ENCODE measurements around the gene SCN5A. TPM values are rescaled to one million over a fixed set of nuclear protein-coding genes. Genes with fewer than 3 reads are reported as not detected.

SCN5A gene
- total RNA-seq, 1 experiment from 2014 or later: 0.69 TPM

DNA sequence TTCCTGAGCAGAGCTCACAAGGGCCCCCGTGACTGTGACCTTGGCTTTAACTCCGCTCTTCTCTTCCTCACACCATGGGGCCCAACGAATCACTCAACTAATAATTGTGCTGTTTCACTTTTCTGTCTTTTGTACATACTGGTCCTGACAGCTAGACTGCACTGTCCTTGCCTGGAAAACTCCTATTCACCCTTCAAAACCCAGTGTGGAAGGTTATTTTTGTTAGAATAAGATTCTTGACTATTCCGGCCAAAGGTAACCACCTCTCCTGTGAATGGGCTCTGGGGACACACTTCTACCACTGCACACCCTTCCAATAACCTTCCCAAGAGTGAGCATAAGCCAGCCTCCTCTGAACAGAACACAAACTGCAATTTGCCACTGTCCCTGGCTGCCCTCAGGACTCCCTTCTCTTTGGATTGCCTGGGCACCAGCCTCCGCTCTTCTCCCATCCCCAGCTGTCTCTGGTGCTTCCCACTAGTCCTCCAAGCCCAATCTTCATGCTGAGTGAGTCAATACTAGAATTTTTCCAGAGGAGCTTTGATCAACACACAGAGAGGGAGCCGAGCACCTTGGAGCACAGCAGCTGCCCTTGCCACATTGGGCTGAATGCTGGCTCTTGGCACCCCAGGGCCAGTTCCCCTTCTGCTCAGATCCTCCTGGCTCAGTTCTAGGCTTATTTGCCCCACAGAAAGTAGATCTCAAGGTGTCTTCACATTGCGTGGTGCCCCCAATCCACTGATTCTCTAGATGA lies 2.1 kb downstream of the SCN5A start:
- TF ChIP-seq, protein P1, sequence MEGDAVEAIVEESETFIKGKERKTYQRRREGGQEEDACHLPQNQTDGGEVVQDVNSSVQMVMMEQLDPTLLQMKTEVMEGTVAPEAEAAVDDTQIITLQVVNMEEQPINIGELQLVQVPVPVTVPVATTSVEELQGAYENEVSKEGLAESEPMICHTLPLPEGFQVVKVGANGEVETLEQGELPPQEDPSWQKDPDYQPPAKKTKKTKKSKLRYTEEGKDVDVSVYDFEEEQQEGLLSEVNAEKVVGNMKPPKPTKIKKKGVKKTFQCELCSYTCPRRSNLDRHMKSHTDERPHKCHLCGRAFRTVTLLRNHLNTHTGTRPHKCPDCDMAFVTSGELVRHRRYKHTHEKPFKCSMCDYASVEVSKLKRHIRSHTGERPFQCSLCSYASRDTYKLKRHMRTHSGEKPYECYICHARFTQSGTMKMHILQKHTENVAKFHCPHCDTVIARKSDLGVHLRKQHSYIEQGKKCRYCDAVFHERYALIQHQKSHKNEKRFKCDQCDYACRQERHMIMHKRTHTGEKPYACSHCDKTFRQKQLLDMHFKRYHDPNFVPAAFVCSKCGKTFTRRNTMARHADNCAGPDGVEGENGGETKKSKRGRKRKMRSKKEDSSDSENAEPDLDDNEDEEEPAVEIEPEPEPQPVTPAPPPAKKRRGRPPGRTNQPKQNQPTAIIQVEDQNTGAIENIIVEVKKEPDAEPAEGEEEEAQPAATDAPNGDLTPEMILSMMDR (IDR thresholded peaks at IDR 0.05): no peak
- no peak for TF ChIP-seq SIN3A (IDR thresholded peaks at IDR 0.05; ENCODE audit: borderline replicate concordance, insufficient read depth, low read depth, low read length)
- TF ChIP-seq TCF7L2 (IDR thresholded peaks at IDR 0.05; ENCODE audit: low read depth, low read length): no peak
- no peak for TF ChIP-seq POLR2AphosphoS5 (IDR thresholded peaks at IDR 0.05; ENCODE audit: low read depth, low read length)
- TF ChIP-seq, protein P2, sequence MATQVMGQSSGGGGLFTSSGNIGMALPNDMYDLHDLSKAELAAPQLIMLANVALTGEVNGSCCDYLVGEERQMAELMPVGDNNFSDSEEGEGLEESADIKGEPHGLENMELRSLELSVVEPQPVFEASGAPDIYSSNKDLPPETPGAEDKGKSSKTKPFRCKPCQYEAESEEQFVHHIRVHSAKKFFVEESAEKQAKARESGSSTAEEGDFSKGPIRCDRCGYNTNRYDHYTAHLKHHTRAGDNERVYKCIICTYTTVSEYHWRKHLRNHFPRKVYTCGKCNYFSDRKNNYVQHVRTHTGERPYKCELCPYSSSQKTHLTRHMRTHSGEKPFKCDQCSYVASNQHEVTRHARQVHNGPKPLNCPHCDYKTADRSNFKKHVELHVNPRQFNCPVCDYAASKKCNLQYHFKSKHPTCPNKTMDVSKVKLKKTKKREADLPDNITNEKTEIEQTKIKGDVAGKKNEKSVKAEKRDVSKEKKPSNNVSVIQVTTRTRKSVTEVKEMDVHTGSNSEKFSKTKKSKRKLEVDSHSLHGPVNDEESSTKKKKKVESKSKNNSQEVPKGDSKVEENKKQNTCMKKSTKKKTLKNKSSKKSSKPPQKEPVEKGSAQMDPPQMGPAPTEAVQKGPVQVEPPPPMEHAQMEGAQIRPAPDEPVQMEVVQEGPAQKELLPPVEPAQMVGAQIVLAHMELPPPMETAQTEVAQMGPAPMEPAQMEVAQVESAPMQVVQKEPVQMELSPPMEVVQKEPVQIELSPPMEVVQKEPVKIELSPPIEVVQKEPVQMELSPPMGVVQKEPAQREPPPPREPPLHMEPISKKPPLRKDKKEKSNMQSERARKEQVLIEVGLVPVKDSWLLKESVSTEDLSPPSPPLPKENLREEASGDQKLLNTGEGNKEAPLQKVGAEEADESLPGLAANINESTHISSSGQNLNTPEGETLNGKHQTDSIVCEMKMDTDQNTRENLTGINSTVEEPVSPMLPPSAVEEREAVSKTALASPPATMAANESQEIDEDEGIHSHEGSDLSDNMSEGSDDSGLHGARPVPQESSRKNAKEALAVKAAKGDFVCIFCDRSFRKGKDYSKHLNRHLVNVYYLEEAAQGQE (IDR thresholded peaks at IDR 0.05; ENCODE audit: insufficient read depth in 1 of 2, low read depth in 2 of 2, low read length in 1 of 2): no peak
- BruUV-seq (replicated peaks): no TSS peak
- Histone ChIP-seq H3K36me3 (ENCODE audit: control insufficient read depth, insufficient read depth, low read length) (no peaks in the 10 kb centered on the region; the same call in 1 of the 2 replicates), H3K4me1 (ENCODE audit: control insufficient read depth, insufficient read depth, low read length) (no peaks in the 10 kb centered on the region), H3K27me3 (ENCODE audit: control insufficient read depth, insufficient read depth, low read length) (peaks cover 2% of the 10 kb centered on the region; the same call in 1 of the 2 replicates), H3K27ac (ENCODE audit: low read length) (no peak overlapping the region), H3K9me3 (ENCODE audit: control insufficient read depth, insufficient read depth, low read depth, low read length) (no peaks in the 10 kb centered on the region), H3K4me3 (ENCODE audit: low read depth in 2 of 2, low read length in 2 of 2) (no peak overlapping the region)
- ChIA-PET CTCF (no interaction called here), POLR2A (no interaction called here)
- intact Hi-C loops (cut with micrococcal nuclease; ENCODE audit: unreplicated experiment) (no loop called here), in situ Hi-C loops (cut with HindIII; ENCODE audit: low pct_unique_long_range_greater_than_20kb, low sequenced_read_pairs) (no loop called here)
- no peak for DNase-seq (ENCODE audit: low read depth, low spot score)
- ATAC-seq: no peak

DNA sequence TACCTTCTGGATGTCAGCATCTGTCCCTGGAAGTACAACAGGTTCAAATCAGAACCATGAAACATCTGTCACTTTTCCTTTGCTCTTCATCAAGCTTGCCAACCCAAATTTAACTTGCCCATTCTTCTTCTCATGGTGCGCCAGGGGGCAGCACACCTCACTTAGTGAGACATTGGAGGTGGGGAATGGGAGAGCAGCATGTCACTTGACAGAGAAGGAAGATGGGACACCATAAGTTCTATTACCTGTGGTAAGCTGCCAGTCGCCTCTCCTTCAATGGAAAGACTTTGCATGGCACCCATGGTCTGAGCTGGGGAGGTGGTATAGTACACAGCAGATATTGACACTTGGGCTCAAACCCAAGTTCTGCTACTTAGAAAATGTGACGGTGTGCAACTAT lies 2.9 kb downstream of the SCN5A start:
- Histone ChIP-seq H3K27ac (ENCODE audit: low read length) (no peak overlapping the region), H3K4me1 (ENCODE audit: control insufficient read depth, insufficient read depth, low read length) (no peaks in the 10 kb centered on the region), H3K4me3 (ENCODE audit: low read depth in 2 of 2, low read length in 2 of 2) (no peak overlapping the region), H3K9me3 (ENCODE audit: control insufficient read depth, insufficient read depth, low read depth, low read length) (no peaks in the 10 kb centered on the region), H3K36me3 (ENCODE audit: control insufficient read depth, insufficient read depth, low read length) (no peaks in the 10 kb centered on the region; the same call in 1 of the 2 replicates), H3K27me3 (ENCODE audit: control insufficient read depth, insufficient read depth, low read length) (no peaks in the 10 kb centered on the region)
- ATAC-seq (no peak), DNase-seq (ENCODE audit: low read depth, low spot score) (no peak)
- POLR2A ChIA-PET: no interaction called here
- in situ Hi-C loops (cut with HindIII; ENCODE audit: low pct_unique_long_range_greater_than_20kb, low sequenced_read_pairs): no loop called here
- TF ChIP-seq POLR2AphosphoS5 (IDR thresholded peaks at IDR 0.05; ENCODE audit: low read depth, low read length): no peak
- no peak for TF ChIP-seq TCF7L2 (IDR thresholded peaks at IDR 0.05; ENCODE audit: low read depth, low read length)
- TF ChIP-seq, protein P1 (IDR thresholded peaks at IDR 0.05): peak; percentile 61
- TF ChIP-seq, protein P2 (IDR thresholded peaks at IDR 0.05; ENCODE audit: insufficient read depth in 1 of 2, low read depth in 2 of 2, low read length in 1 of 2): no peak
- TF ChIP-seq SIN3A (IDR thresholded peaks at IDR 0.05; ENCODE audit: borderline replicate concordance, insufficient read depth, low read depth, low read length): no peak
- intact Hi-C loops (cut with micrococcal nuclease; ENCODE audit: unreplicated experiment): no loop called here
- CTCF ChIA-PET: no interaction called here
- no TSS peak for BruUV-seq (replicated peaks)

All from Panc1 (cell line).